ENCODE measurements around the gene BAZ2A.
"Not testable (repeated sequence)": the region's sequence is repeated elsewhere in the genome, so short reads cannot be mapped to it uniquely, and the experiment has no call there.

BAZ2A gene

GRCh38 chr12:56630180-56630632 is at the start of gene BAZ2A:
BAZ2A (minus strand) TSS chr12:56630326; CDS start chr12:56617530, 12,796 bp downstream.
- peak; percentile 65 for DNase-seq (ENCODE audit: low read depth)

GRCh38 chr12:56678852-56679251 is 48.7 kb upstream of the BAZ2A start:
- no peak for DNase-seq (ENCODE audit: low read depth)

- DNase-seq (ENCODE audit: low read depth): no peak
Measured at GRCh38 chr12:56677680-56678079, 47.6 kb upstream of the BAZ2A start.

- no peak for DNase-seq (ENCODE audit: low read depth)
Measured at GRCh38 chr12:56676851-56677580, 46.9 kb upstream of the BAZ2A start.

GRCh38 chr12:56671608-56672007 is 41.5 kb upstream of the BAZ2A start:
- DNase-seq (ENCODE audit: low read depth): no peak

GRCh38 chr12:56670836-56671235 is 40.7 kb upstream of the BAZ2A start:
- no peak for DNase-seq (ENCODE audit: low read depth)

GRCh38 chr12:56668197-56668457 is 38.0 kb upstream of the BAZ2A start:
- no peak for DNase-seq (ENCODE audit: low read depth)

GRCh38 chr12:56661979-56662638 is 32.0 kb upstream of the BAZ2A start:
- DNase-seq (ENCODE audit: low read depth): no peak

- no peak for DNase-seq (ENCODE audit: low read depth)
Measured at GRCh38 chr12:56661560-56661959, 31.4 kb upstream of the BAZ2A start.

- DNase-seq (ENCODE audit: low read depth): no peak
Measured at GRCh38 chr12:56658921-56659320, 28.8 kb upstream of the BAZ2A start.

GRCh38 chr12:56657416-56658379 is 27.6 kb upstream of the BAZ2A start:
- DNase-seq (ENCODE audit: low read depth): no peak

- not testable (repeated sequence) for DNase-seq (ENCODE audit: low read depth)
Measured at GRCh38 chr12:56653781-56654180, 23.7 kb upstream of the BAZ2A start.

GRCh38 chr12:56648023-56648422 is 17.9 kb upstream of the BAZ2A start:
- not testable (repeated sequence) for DNase-seq (ENCODE audit: low read depth)

- DNase-seq (ENCODE audit: low read depth): peak; percentile 72
Measured at GRCh38 chr12:56645717-56646446, 15.8 kb upstream of the BAZ2A start, which contains the start of gene ATP5F1B. ATP5F1B (minus strand) TSS chr12:56645984; CDS start chr12:56645963, 21 bp downstream.

GRCh38 chr12:56645201-56645716 is 15.1 kb upstream of the BAZ2A start:
- DNase-seq (ENCODE audit: low read depth): no peak

GRCh38 chr12:56644654-56645053 is 14.5 kb upstream of the BAZ2A start:
- DNase-seq (ENCODE audit: low read depth): no peak

GRCh38 chr12:56641219-56641618 is 11.1 kb upstream of the BAZ2A start:
- no peak for DNase-seq (ENCODE audit: low read depth)

GRCh38 chr12:56637621-56638020 is 7.5 kb upstream of the BAZ2A start:
- DNase-seq (ENCODE audit: low read depth): no peak

GRCh38 chr12:56636675-56637540 is 6.8 kb upstream of the BAZ2A start:
- peak; percentile 88 for DNase-seq (ENCODE audit: low read depth)
